Measurements from ENCODE around the gene MANEA. TPM values are rescaled to one million over a fixed set of nuclear protein-coding genes. Genes with fewer than 3 reads are reported as not detected.

MANEA gene
- total and polyA plus RNA-seq, 2 of the 4 experiments (the other 2 are of a cell fraction): 3.9 to 9.0 TPM

- Histone ChIP-seq H4K20me1 (ENCODE audit: insufficient read depth, low read length) (no peaks in the 10 kb centered on the region), H3K14ac (replicated peaks; ENCODE audit: low read depth, low read length) (no peak overlapping the region), H4K8ac (ENCODE audit: low read depth in 2 of 2, low read length in 2 of 2) (no peak overlapping the region), H3K9me1 (ENCODE audit: insufficient read depth, low read length) (no peaks in the 10 kb centered on the region), H2BK20ac (ENCODE audit: low read depth, low read length) (no peak overlapping the region), H3K4me3 (ENCODE audit: insufficient read depth, low read depth, low read length) (no peak overlapping the region), H3K23ac (ENCODE audit: low read depth, low read length) (no peak overlapping the region), H3K27me3 (ENCODE audit: control insufficient read depth, insufficient read depth, low read length) (no peaks in the 10 kb centered on the region), H3K79me1 (ENCODE audit: low read depth in 1 of 2, low read length in 2 of 2) (no peaks in the 10 kb centered on the region), H3K4ac (ENCODE audit: low read depth, low read length) (no peak overlapping the region), H2AFZ (replicated peaks; ENCODE audit: low read length, poor library complexity) (no peak overlapping the region), H2BK120ac (ENCODE audit: low read depth, low read length) (no peak overlapping the region), H3K18ac (ENCODE audit: low read depth, low read length) (no peak overlapping the region), H4K5ac (ENCODE audit: low read depth, low read length) (no peak overlapping the region), H2BK5ac (ENCODE audit: low read depth, low read length, poor library complexity, severe bottlenecking) (no peak overlapping the region), H3K9ac (ENCODE audit: low read depth, low read length) (no peak overlapping the region), H3K4me1 (ENCODE audit: control insufficient read depth, insufficient read depth, low read length) (no peaks in the 10 kb centered on the region), H2BK15ac (ENCODE audit: low read depth, low read length) (no peak overlapping the region), H3K9me3 (ENCODE audit: control insufficient read depth, insufficient read depth, low read length) (no peaks in the 10 kb centered on the region), H3K4me2 (ENCODE audit: low read depth, low read length) (no peak overlapping the region), H4K91ac (ENCODE audit: insufficient read depth, low read depth, low read length) (no peak overlapping the region), H3K36me3 (ENCODE audit: control insufficient read depth, insufficient read depth, low read length) (no peaks in the 10 kb centered on the region), H3K27ac (ENCODE audit: insufficient read depth, low read length) (no peak overlapping the region), H3K56ac (ENCODE audit: extremely low read depth, insufficient read depth, low read length) (no peak overlapping the region), H2AK5ac (ENCODE audit: low read depth, low read length) (no peak overlapping the region), H2AK9ac (replicated peaks; ENCODE audit: low read depth, low read length, poor library complexity) (no peak overlapping the region)
- no peak for ATAC-seq (ENCODE audit: low read depth)
- WGBS, 2 experiments (ENCODE audit: extremely low coverage in 2 of 2, insufficient read length in 1 of 2): 50% methylated on average over 2 of the region's 3 CpGs; no CpG with 5 or more reads in 1 of the 2 experiments
- BruUV-seq (replicated peaks): no TSS peak
- no peak for DNase-seq
- ChIA-PET CTCF (interaction anchor here (0.9 kb wide), 1 partner anchor 17 kb away, joined by 3 read pairs; no protein-coding TSS in a partner anchor), POLR2A (ENCODE audit: unreplicated experiment) (no interaction called here)
- intact Hi-C loops (cut with micrococcal nuclease): no loop called here
- TF ChIP-seq BHLHE40 (IDR thresholded peaks at IDR 0.05; ENCODE audit: low read depth, low read length): no peak
- no peak for TF ChIP-seq RAD21 (IDR thresholded peaks at IDR 0.05; ENCODE audit: low read length)
- no peak for TF ChIP-seq MXI1 (IDR thresholded peaks at IDR 0.05; ENCODE audit: borderline replicate concordance, low read depth, low read length)
- dilution Hi-C loops (cut with HindIII; ENCODE audit: low sequenced_read_pairs, unreplicated experiment): no loop called here
- in situ Hi-C loops (cut with MboI; ENCODE audit: low sequenced_read_pairs): no loop called here
Observed at GRCh38 chr6:95548188-95548786, 29.0 kb upstream of the MANEA start.

Data from IMR-90 (cell line).